Activated naive CD4-positive, alpha-beta T cell treated with anti-CD3 and anti-CD28 coated beads, Interleukin-2, amount 50 U/mL, for 72 hours (primary cell): ENCODE data around the gene ENTREP1. TPM values are rescaled to one million over a fixed set of nuclear protein-coding genes. Genes with fewer than 3 reads are reported as not detected.
"Not testable (repeated sequence)": the region's sequence is repeated elsewhere in the genome, so short reads cannot be mapped to it uniquely, and the experiment has no call there.

Experiments used
- ATAC-seq, 2 donors: fragments of 150-1000 bp; cut with Tn5 transposase; 2 replicates each; pipeline ENCODE4 v1.10.0; 2021; ENCODE audit warnings: mild to moderate bottlenecking in 2 of 2, moderate library complexity in 2 of 2
- DNase-seq, 2 donors: peaks; one replicate each; pipeline ENCODE4 v3.0.0; 2021 to 2022; ENCODE audit warnings: low spot score in 2 of 2
- H3K27ac Mint-ChIP-seq, 2 donors: one replicate each; pipeline ENCODE4 v1.8.0; 2022; ENCODE audit warnings: mild to moderate bottlenecking in 2 of 2, mixed read lengths in 2 of 2
- H3K36me3 Mint-ChIP-seq, 2 donors: one replicate each; pipeline ENCODE4 v1.8.0; 2022; ENCODE audit warnings: mixed read lengths in 2 of 2
- H3K9me3 Mint-ChIP-seq, 2 donors: one replicate each; pipeline ENCODE4 v1.8.0; 2022; ENCODE audit warnings: mixed read lengths in 2 of 2
- total RNA-seq, 2 donors: library from RNA; stranded (reverse); gene quantifications; one replicate each; pipeline ENCODE4 v1.2.3, GENCODE V29; 2022

Gene ENTREP1
- total RNA-seq, 2 donors from 2014 or later: not detected

DNA sequence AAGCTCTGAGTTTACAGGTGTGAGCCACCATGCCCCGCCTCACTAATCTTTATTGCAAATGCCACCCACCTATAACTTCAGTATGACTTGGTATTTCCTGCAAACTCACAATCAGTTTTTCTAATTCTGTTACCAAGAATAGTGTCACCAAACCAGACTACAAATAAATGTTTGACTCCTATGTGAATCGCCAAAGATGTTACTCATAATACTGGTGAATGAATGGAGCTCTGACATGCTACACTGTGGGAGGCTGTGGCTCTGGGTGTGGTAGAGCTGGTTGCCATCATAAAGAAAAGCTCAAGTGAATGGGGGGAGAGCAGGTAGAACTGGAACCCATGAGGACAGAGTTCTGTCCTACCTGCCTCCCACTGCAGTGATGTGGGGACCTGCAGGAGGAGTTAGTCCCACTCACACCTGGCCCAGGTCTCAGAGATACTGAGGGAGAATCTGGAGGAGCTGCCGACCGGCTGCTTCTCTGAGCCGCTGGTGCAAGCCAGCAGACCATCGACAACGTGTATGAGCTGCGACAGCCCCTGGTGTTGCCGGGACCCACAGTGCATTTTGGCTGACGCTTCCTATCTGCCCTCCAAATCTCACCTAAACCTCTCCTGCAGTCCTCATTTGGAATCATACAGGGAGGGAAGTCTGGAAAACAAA is 95.7 kb downstream of the ENTREP1 start:
- Mint-ChIP-seq H3K27ac (no peak overlapping the region), H3K36me3 (no peaks in the 10 kb centered on the region), H3K9me3 (no peaks in the 10 kb centered on the region)
- peak in 1 of 2 donors; percentile 94 for ATAC-seq
- no peak for DNase-seq

DNA sequence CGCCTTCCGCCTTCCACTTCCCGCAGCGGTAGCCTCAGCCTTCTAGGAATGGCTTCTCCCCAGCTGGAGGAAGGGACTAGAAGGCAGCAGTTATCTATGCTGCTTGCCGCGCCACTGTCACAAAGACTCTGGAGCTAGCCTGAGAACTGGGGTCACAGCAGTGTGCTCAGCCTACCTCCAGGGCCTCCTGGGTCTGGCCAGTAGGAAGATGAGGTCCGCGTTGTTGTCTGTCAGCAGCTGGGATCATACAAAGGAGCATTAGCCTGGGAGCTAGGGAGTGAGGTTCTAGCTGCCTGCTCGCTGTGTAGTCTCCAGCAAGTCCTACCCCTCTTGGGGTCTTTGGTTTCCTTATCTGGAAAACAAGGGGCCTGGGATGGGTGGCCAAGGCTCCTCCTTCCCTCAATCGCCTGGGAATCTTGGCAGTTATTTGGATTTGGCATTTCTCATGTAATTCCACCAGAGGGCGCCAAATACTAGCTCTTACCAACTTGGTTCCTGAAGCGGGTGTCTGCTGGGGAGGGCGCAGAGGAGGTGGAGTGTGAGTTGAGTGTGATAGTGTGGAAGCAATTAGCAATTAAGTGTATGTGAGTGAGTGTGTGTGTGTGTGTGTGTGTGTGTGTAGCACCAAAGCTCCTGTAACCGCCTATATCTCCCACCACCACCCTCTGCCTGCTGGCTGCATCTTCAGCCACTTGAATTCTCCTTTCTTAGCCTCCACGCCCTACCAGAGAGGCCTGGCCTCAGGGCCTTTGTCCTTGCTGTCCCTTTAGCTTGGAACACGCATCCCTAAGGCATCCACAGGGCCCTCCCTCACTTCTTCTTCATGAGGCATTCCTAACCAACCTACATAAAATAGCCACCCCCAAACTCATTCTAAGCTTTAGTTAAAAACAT is 97.1 kb downstream of the ENTREP1 start:
- Mint-ChIP-seq H3K27ac (no peak overlapping the region), H3K36me3 (no peaks in the 10 kb centered on the region)
- peak; percentile 36 to 44 for ATAC-seq

GRCh38 chr9:69425136-69425801 is 100.3 kb downstream of the ENTREP1 start:
- no peak for ATAC-seq
- H3K9me3 Mint-ChIP-seq: no peaks in the 10 kb centered on the region
- DNase-seq: no peak
- H3K36me3 Mint-ChIP-seq: no peaks in the 10 kb centered on the region
- H3K27ac Mint-ChIP-seq: no peak overlapping the region

More for the DNA sequence above, 97.1 kb downstream of the ENTREP1 start:
- H3K9me3 Mint-ChIP-seq: no peaks in the 10 kb centered on the region
- peak in 1 of 2 donors; percentile 57 for DNase-seq

DNA sequence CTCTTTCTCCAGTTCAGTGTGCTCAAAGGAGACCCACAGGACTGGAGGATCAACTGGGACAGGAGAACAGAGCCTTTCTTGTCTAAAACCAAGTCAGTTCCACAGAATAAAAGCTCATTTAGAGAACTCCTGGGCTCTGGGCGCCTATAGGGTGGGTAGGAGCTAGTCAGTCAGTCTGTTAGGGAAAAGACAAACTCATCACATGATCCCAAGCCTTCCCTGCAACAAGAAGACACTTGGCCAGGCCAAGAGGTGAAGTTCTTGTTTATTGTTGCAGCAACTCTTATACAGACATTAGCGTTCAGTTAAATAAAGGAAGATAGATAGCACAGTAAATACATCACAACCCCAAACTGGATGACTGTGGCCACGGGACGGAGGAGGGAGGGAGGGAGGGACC is 102.3 kb downstream of the ENTREP1 start:
- Mint-ChIP-seq H3K9me3 (no peaks in the 10 kb centered on the region), H3K27ac (no peak overlapping the region), H3K36me3 (no peaks in the 10 kb centered on the region)
- ATAC-seq (no peak), DNase-seq (no peak)

DNA sequence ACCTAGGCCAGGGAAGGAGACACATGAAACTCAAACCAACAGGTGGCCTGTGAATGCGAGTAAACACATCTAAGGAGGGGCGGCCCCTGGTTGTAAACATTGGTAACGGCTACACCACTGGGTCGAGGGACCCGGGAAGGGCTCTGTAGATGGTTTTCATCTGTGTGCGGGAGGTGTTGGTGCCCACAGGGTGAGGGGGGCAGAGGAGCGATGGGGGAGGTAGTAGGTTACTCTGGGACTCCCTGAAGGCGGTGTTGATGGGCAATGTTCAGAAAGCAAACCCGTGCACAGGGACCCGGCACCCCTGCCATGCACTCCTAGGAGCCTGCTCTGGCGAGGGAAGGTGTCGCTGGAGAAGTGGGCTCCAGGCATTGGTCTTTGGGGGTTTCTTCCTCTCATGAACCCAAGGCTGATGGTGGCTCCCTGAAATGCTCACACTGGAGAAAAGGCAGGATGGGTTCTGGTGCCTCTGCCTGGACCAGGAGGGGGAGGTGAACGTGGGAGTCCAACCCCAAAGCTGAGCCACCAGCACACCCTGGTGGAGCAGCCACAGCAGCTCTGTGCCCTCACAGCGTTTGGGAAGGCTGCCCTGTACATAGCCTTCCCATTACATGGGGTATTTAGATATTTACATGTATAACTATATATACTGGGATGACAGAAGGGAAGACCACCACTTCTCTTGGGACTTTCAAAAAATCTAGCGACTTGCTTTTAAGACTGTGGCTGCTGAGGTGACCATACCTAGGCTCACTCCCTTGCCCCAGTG is 103.2 kb downstream of the ENTREP1 start:
- no peaks in the 10 kb centered on the region for H3K9me3 Mint-ChIP-seq
- no peak for ATAC-seq

GRCh38 chr9:69429281-69429680 is 104.3 kb downstream of the ENTREP1 start:
- H3K36me3 Mint-ChIP-seq: no peaks in the 10 kb centered on the region
- H3K27ac Mint-ChIP-seq: no peak overlapping the region
- no peak for DNase-seq
- no peaks in the 10 kb centered on the region for H3K9me3 Mint-ChIP-seq
- ATAC-seq: no peak

More for the DNA sequence above, 103.2 kb downstream of the ENTREP1 start:
- no peak for DNase-seq
- H3K36me3 Mint-ChIP-seq: no peaks in the 10 kb centered on the region
- no peak overlapping the region for H3K27ac Mint-ChIP-seq

- Mint-ChIP-seq H3K27ac (peak overlapping the region in 1 of 2 donors; percentile 2), H3K36me3 (no peaks in the 10 kb centered on the region), H3K9me3 (no peaks in the 10 kb centered on the region)
- no peak for DNase-seq
- ATAC-seq: no peak
Measured at GRCh38 chr9:69430206-69430605, 105.2 kb downstream of the ENTREP1 start.

DNA sequence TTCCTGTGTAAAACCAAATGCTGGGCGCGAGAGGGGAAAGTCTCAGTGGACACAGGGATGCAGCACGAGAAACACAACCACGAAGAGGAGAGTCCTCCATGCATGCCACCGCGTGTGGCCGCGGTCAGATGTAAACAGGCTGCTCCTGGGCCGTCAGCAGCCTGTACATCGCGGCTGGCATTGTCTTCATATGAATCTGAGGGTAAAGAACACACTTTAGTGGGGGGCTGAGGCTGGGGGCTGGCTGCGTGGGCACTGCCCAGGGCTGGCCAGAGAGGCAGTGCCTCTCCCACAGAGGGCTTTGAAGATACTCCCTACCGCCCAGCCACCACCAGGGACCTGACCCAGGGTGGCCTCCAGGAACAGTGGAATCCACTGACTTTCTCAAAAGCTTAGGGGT is 106.2 kb downstream of the ENTREP1 start:
- no peaks in the 10 kb centered on the region for H3K36me3 Mint-ChIP-seq
- H3K9me3 Mint-ChIP-seq: no peaks in the 10 kb centered on the region
- no peak overlapping the region for H3K27ac Mint-ChIP-seq
- ATAC-seq: no peak
- DNase-seq: no peak

GRCh38 chr9:69431777-69432176 is 106.8 kb downstream of the ENTREP1 start:
- Mint-ChIP-seq H3K27ac (no peak overlapping the region), H3K9me3 (no peaks in the 10 kb centered on the region), H3K36me3 (no peaks in the 10 kb centered on the region)
- peak in 1 of 2 donors; percentile 37 for ATAC-seq
- DNase-seq: no peak

GRCh38 chr9:69432623-69433022 is 107.6 kb downstream of the ENTREP1 start:
- H3K36me3 Mint-ChIP-seq: no peaks in the 10 kb centered on the region

GRCh38 chr9:69433392-69433791 is 108.4 kb downstream of the ENTREP1 start:
- DNase-seq: no peak
- Mint-ChIP-seq H3K36me3 (no peaks in the 10 kb centered on the region), H3K9me3 (no peaks in the 10 kb centered on the region), H3K27ac (no peak overlapping the region)
- ATAC-seq: no peak

More at GRCh38 chr9:69432623-69433022, 107.6 kb downstream of the ENTREP1 start:
- no peak overlapping the region for H3K27ac Mint-ChIP-seq
- no peak for ATAC-seq
- H3K9me3 Mint-ChIP-seq: no peaks in the 10 kb centered on the region
- no peak for DNase-seq

GRCh38 chr9:69433968-69434367 is 109.0 kb downstream of the ENTREP1 start:
- ATAC-seq: no peak
- DNase-seq: no peak
- no peaks in the 10 kb centered on the region for H3K9me3 Mint-ChIP-seq
- H3K27ac Mint-ChIP-seq: no peak overlapping the region
- no peaks in the 10 kb centered on the region for H3K36me3 Mint-ChIP-seq

DNA sequence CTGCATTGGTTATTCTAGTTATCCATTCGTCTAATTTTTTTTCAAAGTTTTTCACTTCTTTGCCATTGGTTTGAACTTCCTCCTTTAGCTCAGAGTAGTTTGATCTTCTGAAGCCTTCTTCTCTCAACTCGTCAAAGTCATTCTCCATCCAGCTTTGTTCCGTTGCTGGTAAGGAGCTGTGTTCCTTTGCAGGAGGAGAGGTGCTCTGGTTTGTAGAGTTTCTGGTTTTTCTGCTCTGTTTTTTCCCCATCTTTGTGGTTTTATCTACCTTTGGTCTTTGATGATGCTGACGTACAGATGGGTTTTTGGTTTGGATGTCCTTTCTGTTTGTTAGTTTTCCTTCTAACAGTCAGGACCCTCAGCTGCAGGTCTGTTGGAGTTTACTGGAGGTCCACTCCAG is 114.6 kb downstream of the ENTREP1 start:
- not testable (repeated sequence) for DNase-seq, H3K36me3 Mint-ChIP-seq, ATAC-seq, H3K9me3 Mint-ChIP-seq, H3K27ac Mint-ChIP-seq

DNA sequence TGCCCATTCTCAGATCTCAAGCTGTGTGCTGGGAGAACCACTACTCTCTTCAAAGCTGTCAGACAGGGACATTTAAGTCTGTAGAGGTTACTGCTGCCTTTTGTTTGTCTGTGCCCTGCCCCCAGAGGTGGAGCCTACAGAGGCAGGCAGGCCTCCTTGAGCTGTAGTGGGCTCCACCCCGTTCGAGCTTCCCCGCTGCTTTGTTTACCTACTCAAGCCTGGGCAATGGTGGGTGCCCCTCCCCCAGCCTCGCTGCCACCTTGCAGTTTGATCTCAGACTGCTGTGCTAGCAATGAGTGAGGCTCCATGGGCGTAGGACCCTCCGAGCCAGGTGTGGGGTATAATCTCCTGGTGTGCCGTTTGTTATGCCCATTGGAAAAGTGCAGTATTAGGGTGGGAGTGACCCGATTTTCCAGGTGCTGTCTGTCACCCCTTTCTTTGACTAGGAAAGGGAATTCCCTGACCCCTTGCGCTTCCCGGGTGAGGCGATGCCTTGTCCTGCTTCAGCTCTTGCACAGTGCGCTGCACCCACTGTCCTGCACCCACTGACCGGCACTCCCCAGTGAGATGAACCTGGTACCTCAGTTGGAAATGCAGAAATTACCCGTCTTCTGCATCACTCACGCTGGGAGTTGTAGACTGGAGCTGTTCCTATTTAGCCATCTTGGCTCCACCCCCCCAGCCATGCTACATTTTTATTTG is 115.4 kb downstream of the ENTREP1 start:
- not testable (repeated sequence) for H3K27ac Mint-ChIP-seq, H3K9me3 Mint-ChIP-seq, H3K36me3 Mint-ChIP-seq, DNase-seq, ATAC-seq
